ENCODE results near the gene GGPS1.

DNA sequence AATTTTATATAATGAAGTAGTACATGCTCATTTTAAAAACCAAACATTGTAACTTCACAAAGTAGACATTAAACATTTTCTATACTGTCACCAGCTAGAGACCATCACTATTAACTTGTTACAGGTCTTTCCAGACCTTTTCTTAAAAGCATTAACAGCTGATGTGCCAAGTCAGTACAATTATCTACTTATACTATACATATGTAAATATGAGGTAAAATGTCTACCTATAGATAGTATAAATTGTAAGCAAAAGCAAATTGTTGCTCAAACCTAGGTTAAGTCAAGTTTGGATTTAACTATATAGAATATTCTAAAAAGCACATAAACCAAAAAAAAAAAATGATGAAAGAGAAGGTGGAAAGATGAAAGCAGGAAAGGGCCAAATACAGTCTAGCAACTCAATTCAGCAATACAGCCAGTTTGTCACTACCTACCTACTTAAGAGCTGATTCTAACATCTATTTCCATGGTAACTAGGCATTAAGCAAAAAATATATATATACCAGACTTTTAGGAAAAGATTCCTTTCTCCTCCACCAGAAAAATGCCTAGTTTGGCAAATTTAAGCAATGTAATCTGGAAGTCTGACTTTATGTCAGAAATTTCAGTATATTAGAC, 34.9 kb upstream of the GGPS1 start:
- no peak for TF ChIP-seq POLR2A (IDR thresholded peaks at IDR 0.05)
- TF ChIP-seq, protein P1, sequence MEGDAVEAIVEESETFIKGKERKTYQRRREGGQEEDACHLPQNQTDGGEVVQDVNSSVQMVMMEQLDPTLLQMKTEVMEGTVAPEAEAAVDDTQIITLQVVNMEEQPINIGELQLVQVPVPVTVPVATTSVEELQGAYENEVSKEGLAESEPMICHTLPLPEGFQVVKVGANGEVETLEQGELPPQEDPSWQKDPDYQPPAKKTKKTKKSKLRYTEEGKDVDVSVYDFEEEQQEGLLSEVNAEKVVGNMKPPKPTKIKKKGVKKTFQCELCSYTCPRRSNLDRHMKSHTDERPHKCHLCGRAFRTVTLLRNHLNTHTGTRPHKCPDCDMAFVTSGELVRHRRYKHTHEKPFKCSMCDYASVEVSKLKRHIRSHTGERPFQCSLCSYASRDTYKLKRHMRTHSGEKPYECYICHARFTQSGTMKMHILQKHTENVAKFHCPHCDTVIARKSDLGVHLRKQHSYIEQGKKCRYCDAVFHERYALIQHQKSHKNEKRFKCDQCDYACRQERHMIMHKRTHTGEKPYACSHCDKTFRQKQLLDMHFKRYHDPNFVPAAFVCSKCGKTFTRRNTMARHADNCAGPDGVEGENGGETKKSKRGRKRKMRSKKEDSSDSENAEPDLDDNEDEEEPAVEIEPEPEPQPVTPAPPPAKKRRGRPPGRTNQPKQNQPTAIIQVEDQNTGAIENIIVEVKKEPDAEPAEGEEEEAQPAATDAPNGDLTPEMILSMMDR (IDR thresholded peaks at IDR 0.05): no peak
